A673 (cell line): ENCODE measurements around the gene MSMO1. TPM values are rescaled to one million over a fixed set of nuclear protein-coding genes. Genes with fewer than 3 reads are reported as not detected.

Experiments
- BruUV-seq: library from RNA; stranded (reverse); fragments of 400-500 nt; replicated peaks from 2 replicates; lab custom pipeline; 2021; lab: Mats Ljungman, UMichigan
- CTCF ChIA-PET: fragments of 300-600 bp; sonication (Branson Sonifier 250); formaldehyde crosslinking; loops from one replicate; lab custom pipeline; 2022; ENCODE audit warnings: antibody characterized with exemption; lab: Charles Lee
- POLR2A ChIA-PET: fragments of 300-600 bp; sonication (Branson Sonifier 250); formaldehyde crosslinking; loops from one replicate; lab custom pipeline; 2022; ENCODE audit warnings: antibody characterized with exemption; ENCODE audit not compliant: low non-redundant PET; lab: Charles Lee
- DNase-seq: peaks from one replicate; pipeline ENCODE4 v3.0.0-alpha.2; 2015; ENCODE audit warnings: low spot score
- H3K27ac ChIP-seq: fragments of 200-600 bp; sonication (generic); 2 replicates; pipeline ENCODE4 v1.5.1; 2016; ENCODE audit warnings: mixed run types, low read depth, mild to moderate bottlenecking, mixed read lengths, antibody characterized with exemption, low read length; ENCODE audit not compliant: poor library complexity, severe bottlenecking
- H3K27me3 ChIP-seq: fragments of 200-600 bp; sonication (generic); replicated peaks from 2 replicates; pipeline ENCODE4 v1.6.1; 2017; ENCODE audit warnings: mixed run types, low read depth, mild to moderate bottlenecking, mixed read lengths, antibody characterized with exemption, low read length; ENCODE audit not compliant: insufficient read depth, poor library complexity
- H3K36me3 ChIP-seq: fragments of 200-600 bp; sonication (generic); 2 replicates; pipeline ENCODE4 v1.6.1; 2016; ENCODE audit warnings: mixed run types, mild to moderate bottlenecking, mixed read lengths, antibody characterized with exemption, low read length; ENCODE audit not compliant: insufficient read depth, poor library complexity, severe bottlenecking
- H3K4me1 ChIP-seq: fragments of 200-600 bp; sonication (generic); 2 replicates; pipeline ENCODE4 v1.6.1; 2017; ENCODE audit warnings: mixed run types, mild to moderate bottlenecking, mixed read lengths, antibody characterized with exemption, low read length; ENCODE audit not compliant: insufficient read depth, poor library complexity, severe bottlenecking
- H3K4me3 ChIP-seq: fragments of 200-600 bp; sonication (generic); 2 replicates; pipeline ENCODE4 v1.5.1; 2016; ENCODE audit warnings: low read depth, mixed run types, mild to moderate bottlenecking, mixed read lengths, low read length; ENCODE audit not compliant: poor library complexity, severe bottlenecking
- H3K9me3 ChIP-seq: fragments of 200-600 bp; sonication (generic); 2 replicates; pipeline ENCODE4 v1.6.1; 2016; ENCODE audit warnings: mixed run types, low read depth, mild to moderate bottlenecking, mixed read lengths, antibody characterized with exemption, low read length; ENCODE audit not compliant: poor library complexity, severe bottlenecking
- EZH2 ChIP-seq: fragments of 200-600 bp; sonication (generic); IDR thresholded peaks from 2 replicates; pipeline ENCODE4 v1.6.1; 2017; ENCODE audit warnings: borderline replicate concordance, low read depth, mild to moderate bottlenecking, mixed read lengths, antibody characterized with exemption, low read length; ENCODE audit not compliant: poor library complexity, severe bottlenecking
- intact Hi-C: fragments of 100-400 bp; cut with micrococcal nuclease; formaldehyde crosslinking; loops from one replicate; pipeline ENCODE4 v1.10.0; 2022; ENCODE audit not compliant: unreplicated experiment
- total RNA-seq: library from RNA; stranded (reverse); gene quantifications from 2 replicates; pipeline ENCODE4 v1.2.3, GENCODE V29; 2021
- TF ChIP-seq, protein P1 (sequence below): fragments of 300-800, 200-600 bp; sonication (generic); conservative IDR thresholded peaks from 2 replicates; pipeline ENCODE4 v1.5.1; 2017; ENCODE audit warnings: low read depth, mild to moderate bottlenecking, antibody characterized with exemption, low read length, moderate library complexity, mixed read lengths

MSMO1 gene
- total RNA-seq, 1 experiment from 2014 or later, result 137 TPM

GRCh38 chr4:165331359-165331758, 3.9 kb downstream of the MSMO1 start:
- POLR2A ChIA-PET, result interaction anchor here (0.6 kb wide), 1 partner anchor 696 kb away, joined by 5 read pairs; no protein-coding TSS in a partner anchor
- BruUV-seq, result no TSS peak
- no peaks in the 10 kb centered on the region for H3K9me3 ChIP-seq
- CTCF ChIA-PET, result no interaction called here
- peaks cover 64% of the 10 kb centered on the region for H3K36me3 ChIP-seq
- no peak overlapping the region for H3K27ac ChIP-seq
- peak; percentile 12 for DNase-seq
- no peaks in the 10 kb centered on the region for H3K27me3 ChIP-seq
- H3K4me1 ChIP-seq, result peaks cover 40% of the 10 kb centered on the region
- TF ChIP-seq, protein P1, sequence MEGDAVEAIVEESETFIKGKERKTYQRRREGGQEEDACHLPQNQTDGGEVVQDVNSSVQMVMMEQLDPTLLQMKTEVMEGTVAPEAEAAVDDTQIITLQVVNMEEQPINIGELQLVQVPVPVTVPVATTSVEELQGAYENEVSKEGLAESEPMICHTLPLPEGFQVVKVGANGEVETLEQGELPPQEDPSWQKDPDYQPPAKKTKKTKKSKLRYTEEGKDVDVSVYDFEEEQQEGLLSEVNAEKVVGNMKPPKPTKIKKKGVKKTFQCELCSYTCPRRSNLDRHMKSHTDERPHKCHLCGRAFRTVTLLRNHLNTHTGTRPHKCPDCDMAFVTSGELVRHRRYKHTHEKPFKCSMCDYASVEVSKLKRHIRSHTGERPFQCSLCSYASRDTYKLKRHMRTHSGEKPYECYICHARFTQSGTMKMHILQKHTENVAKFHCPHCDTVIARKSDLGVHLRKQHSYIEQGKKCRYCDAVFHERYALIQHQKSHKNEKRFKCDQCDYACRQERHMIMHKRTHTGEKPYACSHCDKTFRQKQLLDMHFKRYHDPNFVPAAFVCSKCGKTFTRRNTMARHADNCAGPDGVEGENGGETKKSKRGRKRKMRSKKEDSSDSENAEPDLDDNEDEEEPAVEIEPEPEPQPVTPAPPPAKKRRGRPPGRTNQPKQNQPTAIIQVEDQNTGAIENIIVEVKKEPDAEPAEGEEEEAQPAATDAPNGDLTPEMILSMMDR, result no peak; the same call in 1 of the 2 replicates
- TF ChIP-seq EZH2, result no peak
- intact Hi-C loops, result loop anchor here (5.0 kb wide), 1 partner anchor 131 kb away; no protein-coding TSS in a partner anchor
- peak overlapping the region; percentile 71 for H3K4me3 ChIP-seq

DNA sequence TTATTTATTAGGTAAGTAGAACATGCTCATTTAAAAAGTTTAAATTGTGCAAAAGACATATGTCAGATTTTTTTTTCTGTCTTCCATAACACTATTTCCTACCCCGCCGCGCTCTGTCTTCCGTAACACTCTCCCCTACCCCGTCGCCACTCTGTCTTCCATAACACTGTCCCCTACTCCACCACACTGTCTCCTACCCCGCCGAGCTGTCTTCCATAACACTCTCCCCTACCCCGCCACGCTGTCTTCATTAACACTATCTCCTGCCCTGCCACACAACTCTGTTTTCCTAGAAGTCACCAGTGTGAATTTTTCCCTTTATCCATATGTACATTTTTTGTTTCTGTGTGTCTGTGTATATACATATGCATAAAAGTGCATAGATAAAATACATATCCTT, 4.4 kb downstream of the MSMO1 start:
- Histone ChIP-seq H3K4me1 (peaks cover 38% of the 10 kb centered on the region), H3K9me3 (no peaks in the 10 kb centered on the region), H3K4me3 (peak overlapping the region; percentile 71), H3K27me3 (no peaks in the 10 kb centered on the region), H3K27ac (no peak overlapping the region), H3K36me3 (peaks cover 69% of the 10 kb centered on the region)
- POLR2A ChIA-PET, result interaction anchor here (0.6 kb wide), 1 partner anchor 695 kb away, joined by 5 read pairs; no protein-coding TSS in a partner anchor
- TF ChIP-seq, protein P1, result no peak
- TF ChIP-seq EZH2, result no peak
- no peak for DNase-seq
- CTCF ChIA-PET, result no interaction called here
- BruUV-seq, result no TSS peak
- intact Hi-C loops, result loop anchor here (5.0 kb wide), 1 partner anchor 130 kb away; no protein-coding TSS in a partner anchor

DNA sequence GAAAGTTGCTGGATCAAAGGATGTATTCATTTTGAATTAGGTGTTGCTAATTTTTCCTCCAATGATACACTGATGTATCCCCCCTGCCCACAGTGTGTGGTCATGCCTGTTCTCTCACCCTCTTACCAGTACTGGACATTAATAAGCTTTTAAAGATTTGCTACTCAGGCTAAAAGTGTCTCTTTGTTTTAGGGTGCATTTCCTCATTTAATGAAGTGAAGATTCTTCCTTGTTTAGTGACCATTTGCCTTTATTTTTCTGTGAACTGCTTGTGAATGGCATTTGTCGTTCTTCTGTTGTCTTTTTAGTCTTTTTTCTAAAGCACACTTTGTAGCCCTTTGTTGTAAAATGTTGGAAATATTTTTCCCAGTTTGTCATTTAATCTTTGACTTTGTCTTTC, 5.0 kb downstream of the MSMO1 start:
- no peak for DNase-seq
- H3K27me3 ChIP-seq, result no peaks in the 10 kb centered on the region
- H3K4me3 ChIP-seq, result peak overlapping the region; percentile 71
- CTCF ChIA-PET, result no interaction called here
- H3K4me1 ChIP-seq, result peaks cover 40% of the 10 kb centered on the region
- POLR2A ChIA-PET, result no interaction called here
- no peaks in the 10 kb centered on the region for H3K9me3 ChIP-seq
- no peak for TF ChIP-seq EZH2
- TF ChIP-seq, protein P1, result no peak
- intact Hi-C loops, result loop anchor here (5.0 kb wide), 1 partner anchor 130 kb away; no protein-coding TSS in a partner anchor
- H3K36me3 ChIP-seq, result peaks cover 76% of the 10 kb centered on the region
- no TSS peak for BruUV-seq
- H3K27ac ChIP-seq, result no peak overlapping the region
